OCI-LY3 (cell line): ENCODE results near the gene WDR31.
"Not testable (repeated sequence)": the region's sequence is repeated elsewhere in the genome, so short reads cannot be mapped to it uniquely, and the experiment has no call there.

Experiments used
- EZH2phosphoT487 ChIP-seq: fragments of 200-600 bp; shearing (Covaris generic); IDR thresholded peaks from 2 replicates; pipeline ENCODE4 v1.6.1; 2018; ENCODE audit warnings: antibody characterized with exemption, mixed run types, low read depth
- TF ChIP-seq, protein P1 (sequence below): fragments of 200-600, 300-600 bp; sonication (generic); IDR thresholded peaks from 2 replicates; pipeline ENCODE4 v1.5.1; 2014; ENCODE audit warnings: antibody characterized with exemption, low read length, low read depth

- TF ChIP-seq, protein P1, sequence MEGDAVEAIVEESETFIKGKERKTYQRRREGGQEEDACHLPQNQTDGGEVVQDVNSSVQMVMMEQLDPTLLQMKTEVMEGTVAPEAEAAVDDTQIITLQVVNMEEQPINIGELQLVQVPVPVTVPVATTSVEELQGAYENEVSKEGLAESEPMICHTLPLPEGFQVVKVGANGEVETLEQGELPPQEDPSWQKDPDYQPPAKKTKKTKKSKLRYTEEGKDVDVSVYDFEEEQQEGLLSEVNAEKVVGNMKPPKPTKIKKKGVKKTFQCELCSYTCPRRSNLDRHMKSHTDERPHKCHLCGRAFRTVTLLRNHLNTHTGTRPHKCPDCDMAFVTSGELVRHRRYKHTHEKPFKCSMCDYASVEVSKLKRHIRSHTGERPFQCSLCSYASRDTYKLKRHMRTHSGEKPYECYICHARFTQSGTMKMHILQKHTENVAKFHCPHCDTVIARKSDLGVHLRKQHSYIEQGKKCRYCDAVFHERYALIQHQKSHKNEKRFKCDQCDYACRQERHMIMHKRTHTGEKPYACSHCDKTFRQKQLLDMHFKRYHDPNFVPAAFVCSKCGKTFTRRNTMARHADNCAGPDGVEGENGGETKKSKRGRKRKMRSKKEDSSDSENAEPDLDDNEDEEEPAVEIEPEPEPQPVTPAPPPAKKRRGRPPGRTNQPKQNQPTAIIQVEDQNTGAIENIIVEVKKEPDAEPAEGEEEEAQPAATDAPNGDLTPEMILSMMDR: not testable (repeated sequence)
- not testable (repeated sequence) for TF ChIP-seq EZH2phosphoT487
These were observed 43.8 kb downstream of the WDR31 start for GRCh38 chr9:113296247-113296646.
